Neural cell (in vitro differentiated cells): ENCODE data around the gene FAM219A. TPM values are rescaled to one million over a fixed set of nuclear protein-coding genes. Genes with fewer than 3 reads are reported as not detected.

Source experiments
- H2AFZ ChIP-seq: fragments of 200-600, 300-800 bp; sonication (generic), shearing (Covaris generic); 2 replicates; pipeline ENCODE4 v1.6.0; 2014; ENCODE audit warnings: low read depth, mild to moderate bottlenecking, antibody characterized with exemption, low read length, moderate library complexity
- H3F3A ChIP-seq: fragments of 200-600 bp; shearing (Covaris generic); 2 replicates; pipeline ENCODE4 v1.6.1; 2016; ENCODE audit warnings: mild to moderate bottlenecking, moderate library complexity, mixed read lengths, antibody characterized with exemption, low read length; ENCODE audit not compliant: insufficient read depth, poor library complexity, severe bottlenecking
- H3K27ac ChIP-seq: fragments of 200-600, 300-800 bp; sonication (generic), shearing (Covaris generic); 2 replicates; pipeline ENCODE4 v1.5.1; 2014; ENCODE audit warnings: mild to moderate bottlenecking, low read length, moderate library complexity
- H3K27me3 ChIP-seq: fragments of 300-800, 200-600 bp; sonication (generic), shearing (Covaris generic); 2 replicates; pipeline ENCODE4 v1.6.0; 2014; ENCODE audit warnings: mild to moderate bottlenecking, low read depth, low read length, moderate library complexity; ENCODE audit not compliant: insufficient read depth
- H3K36me3 ChIP-seq: fragments of 300-800, 200-600 bp; sonication (generic), shearing (Covaris generic); 2 replicates; pipeline ENCODE4 v1.5.1; 2014; ENCODE audit warnings: mild to moderate bottlenecking, antibody characterized with exemption, low read length, moderate library complexity; ENCODE audit not compliant: insufficient read depth
- H3K4me2 ChIP-seq: fragments of 300-800, 200-600 bp; sonication (generic), shearing (Covaris generic); 2 replicates; pipeline ENCODE4 v1.6.0; 2014; ENCODE audit warnings: mild to moderate bottlenecking, low read length
- H3K4me3 ChIP-seq: fragments of 300-800, 200-600 bp; sonication (generic), shearing (Covaris generic); 2 replicates; pipeline ENCODE4 v1.5.1; 2014; ENCODE audit warnings: mild to moderate bottlenecking, low read length, moderate library complexity
- H3K79me2 ChIP-seq: fragments of 200-600 bp; shearing (Covaris generic); replicated peaks from 2 replicates; pipeline ENCODE4 v1.6.0; 2014; ENCODE audit warnings: mild to moderate bottlenecking, low read length, moderate library complexity; ENCODE audit not compliant: insufficient read depth
- H3K9ac ChIP-seq: fragments of 300-800, 200-600 bp; sonication (generic), shearing (Covaris generic); 2 replicates; pipeline ENCODE4 v1.6.1; 2016; ENCODE audit warnings: mild to moderate bottlenecking, low read length, mixed read lengths
- H3K9me2 ChIP-seq: fragments of 200-600 bp; shearing (Covaris generic); 2 replicates; pipeline ENCODE4 v1.6.1; 2016; ENCODE audit warnings: mild to moderate bottlenecking, low read length, mixed read lengths; ENCODE audit not compliant: insufficient read depth
- H3K9me3 ChIP-seq: fragments of 200-600, 300-800 bp; sonication (generic), shearing (Covaris generic); 2 replicates; pipeline ENCODE4 v1.6.1; 2016; ENCODE audit warnings: mild to moderate bottlenecking, mixed run types, low read length, moderate library complexity, mixed read lengths
- H4K20me1 ChIP-seq: fragments of 200-600 bp; shearing (Covaris generic); 2 replicates; pipeline ENCODE4 v1.6.1; 2016; ENCODE audit warnings: mild to moderate bottlenecking, mixed run types; ENCODE audit not compliant: insufficient read depth
- EP300 ChIP-seq: fragments of 450-650 bp; conservative IDR thresholded peaks from 2 replicates; pipeline ENCODE4 v1.6.1; 2014; ENCODE audit warnings: antibody characterized with exemption, mild to moderate bottlenecking, moderate library complexity; ENCODE audit not compliant: poor library complexity, severe bottlenecking
- EZH2 ChIP-seq: fragments of 200-600, 300-800 bp; shearing (Covaris generic), sonication (generic); IDR thresholded peaks from 2 replicates; pipeline ENCODE4 v1.6.1; 2014; ENCODE audit warnings: antibody characterized with exemption, low read length, borderline replicate concordance, mild to moderate bottlenecking; ENCODE audit not compliant: insufficient read depth, poor library complexity, severe bottlenecking
- MXI1 ChIP-seq: fragments of 450-650 bp; conservative IDR thresholded peaks from 2 replicates; pipeline ENCODE4 v1.6.1; 2014; ENCODE audit warnings: antibody characterized with exemption, mild to moderate bottlenecking; ENCODE audit not compliant: poor library complexity, severe bottlenecking
- POLR2AphosphoS5 ChIP-seq: IDR thresholded peaks from 2 replicates; pipeline ENCODE4 v1.6.1; 2012
- RAD21 ChIP-seq: fragments of 450-650 bp; conservative IDR thresholded peaks from 2 replicates; pipeline ENCODE4 v1.6.1; 2014; ENCODE audit warnings: antibody characterized with exemption, mild to moderate bottlenecking, moderate library complexity
- SMC3 ChIP-seq: fragments of 450-650 bp; conservative IDR thresholded peaks from 2 replicates; pipeline ENCODE4 v1.6.1; 2014; ENCODE audit warnings: antibody characterized with exemption, mild to moderate bottlenecking, moderate library complexity; ENCODE audit not compliant: poor library complexity
- TAF1 ChIP-seq: IDR thresholded peaks from 2 replicates; pipeline ENCODE4 v1.6.1; 2012; ENCODE audit warnings: low read depth
- polyA plus RNA-seq: library from polyadenylated mRNA; depleted of rRNA; stranded (reverse); fragments of >200 nt; gene quantifications from 2 replicates; pipeline ENCODE4 v1.2.3, GENCODE V29; 2014
- TF ChIP-seq, protein P1 (sequence below): fragments of 450-650 bp; IDR thresholded peaks from 2 replicates; pipeline ENCODE4 v1.5.1; 2014; ENCODE audit warnings: antibody characterized with exemption, mild to moderate bottlenecking, moderate library complexity; ENCODE audit not compliant: poor library complexity, severe bottlenecking
- TF ChIP-seq, protein P2 (sequence below): IDR thresholded peaks from 2 replicates; pipeline ENCODE4 v1.6.1; 2012; ENCODE audit warnings: borderline replicate concordance

FAM219A gene
- polyA plus RNA-seq, 1 donor from 2014 or later = 56.6 TPM

DNA sequence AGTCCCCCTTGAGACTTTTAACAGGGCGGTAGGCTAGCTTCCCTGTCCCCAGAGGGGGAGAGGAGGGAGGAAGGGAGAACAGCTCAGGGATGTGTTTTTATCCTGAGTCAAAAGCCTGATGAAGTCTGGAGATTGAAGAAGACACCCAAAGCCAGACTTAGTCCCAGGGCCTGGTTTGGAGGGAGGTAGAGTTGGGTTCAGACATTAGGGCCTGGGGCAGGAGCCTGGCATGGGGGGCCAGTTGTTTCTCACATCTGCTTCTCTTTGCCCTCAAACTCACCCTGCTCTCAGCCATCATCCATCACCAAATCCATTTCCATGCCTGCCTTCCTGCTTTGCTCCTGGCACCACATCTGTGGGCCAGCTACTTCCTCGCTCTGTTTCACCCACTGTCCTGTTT lies 84.6 kb downstream of the FAM219A start:
- Histone ChIP-seq H3K9me2 (no peaks in the 10 kb centered on the region), H4K20me1 (no peaks in the 10 kb centered on the region), H3K9ac (no peak overlapping the region), H3K79me2 (no peaks in the 10 kb centered on the region), H2AFZ (no peak overlapping the region), H3K4me2 (no peak overlapping the region), H3K9me3 (peaks cover 8% of the 10 kb centered on the region), H3K27ac (no peak overlapping the region), H3F3A (no peaks in the 10 kb centered on the region), H3K27me3 (no peaks in the 10 kb centered on the region), H3K36me3 (peaks cover 11% of the 10 kb centered on the region), H3K4me3 (no peak overlapping the region)
- TF ChIP-seq, protein P1, sequence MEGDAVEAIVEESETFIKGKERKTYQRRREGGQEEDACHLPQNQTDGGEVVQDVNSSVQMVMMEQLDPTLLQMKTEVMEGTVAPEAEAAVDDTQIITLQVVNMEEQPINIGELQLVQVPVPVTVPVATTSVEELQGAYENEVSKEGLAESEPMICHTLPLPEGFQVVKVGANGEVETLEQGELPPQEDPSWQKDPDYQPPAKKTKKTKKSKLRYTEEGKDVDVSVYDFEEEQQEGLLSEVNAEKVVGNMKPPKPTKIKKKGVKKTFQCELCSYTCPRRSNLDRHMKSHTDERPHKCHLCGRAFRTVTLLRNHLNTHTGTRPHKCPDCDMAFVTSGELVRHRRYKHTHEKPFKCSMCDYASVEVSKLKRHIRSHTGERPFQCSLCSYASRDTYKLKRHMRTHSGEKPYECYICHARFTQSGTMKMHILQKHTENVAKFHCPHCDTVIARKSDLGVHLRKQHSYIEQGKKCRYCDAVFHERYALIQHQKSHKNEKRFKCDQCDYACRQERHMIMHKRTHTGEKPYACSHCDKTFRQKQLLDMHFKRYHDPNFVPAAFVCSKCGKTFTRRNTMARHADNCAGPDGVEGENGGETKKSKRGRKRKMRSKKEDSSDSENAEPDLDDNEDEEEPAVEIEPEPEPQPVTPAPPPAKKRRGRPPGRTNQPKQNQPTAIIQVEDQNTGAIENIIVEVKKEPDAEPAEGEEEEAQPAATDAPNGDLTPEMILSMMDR = no peak
- TF ChIP-seq MXI1 = no peak
- no peak for TF ChIP-seq TAF1
- TF ChIP-seq EZH2 = no peak
- no peak for TF ChIP-seq EP300
- TF ChIP-seq SMC3 = no peak
- TF ChIP-seq, protein P2, sequence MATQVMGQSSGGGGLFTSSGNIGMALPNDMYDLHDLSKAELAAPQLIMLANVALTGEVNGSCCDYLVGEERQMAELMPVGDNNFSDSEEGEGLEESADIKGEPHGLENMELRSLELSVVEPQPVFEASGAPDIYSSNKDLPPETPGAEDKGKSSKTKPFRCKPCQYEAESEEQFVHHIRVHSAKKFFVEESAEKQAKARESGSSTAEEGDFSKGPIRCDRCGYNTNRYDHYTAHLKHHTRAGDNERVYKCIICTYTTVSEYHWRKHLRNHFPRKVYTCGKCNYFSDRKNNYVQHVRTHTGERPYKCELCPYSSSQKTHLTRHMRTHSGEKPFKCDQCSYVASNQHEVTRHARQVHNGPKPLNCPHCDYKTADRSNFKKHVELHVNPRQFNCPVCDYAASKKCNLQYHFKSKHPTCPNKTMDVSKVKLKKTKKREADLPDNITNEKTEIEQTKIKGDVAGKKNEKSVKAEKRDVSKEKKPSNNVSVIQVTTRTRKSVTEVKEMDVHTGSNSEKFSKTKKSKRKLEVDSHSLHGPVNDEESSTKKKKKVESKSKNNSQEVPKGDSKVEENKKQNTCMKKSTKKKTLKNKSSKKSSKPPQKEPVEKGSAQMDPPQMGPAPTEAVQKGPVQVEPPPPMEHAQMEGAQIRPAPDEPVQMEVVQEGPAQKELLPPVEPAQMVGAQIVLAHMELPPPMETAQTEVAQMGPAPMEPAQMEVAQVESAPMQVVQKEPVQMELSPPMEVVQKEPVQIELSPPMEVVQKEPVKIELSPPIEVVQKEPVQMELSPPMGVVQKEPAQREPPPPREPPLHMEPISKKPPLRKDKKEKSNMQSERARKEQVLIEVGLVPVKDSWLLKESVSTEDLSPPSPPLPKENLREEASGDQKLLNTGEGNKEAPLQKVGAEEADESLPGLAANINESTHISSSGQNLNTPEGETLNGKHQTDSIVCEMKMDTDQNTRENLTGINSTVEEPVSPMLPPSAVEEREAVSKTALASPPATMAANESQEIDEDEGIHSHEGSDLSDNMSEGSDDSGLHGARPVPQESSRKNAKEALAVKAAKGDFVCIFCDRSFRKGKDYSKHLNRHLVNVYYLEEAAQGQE = no peak
- TF ChIP-seq RAD21 = no peak
- no peak for TF ChIP-seq POLR2AphosphoS5

DNA sequence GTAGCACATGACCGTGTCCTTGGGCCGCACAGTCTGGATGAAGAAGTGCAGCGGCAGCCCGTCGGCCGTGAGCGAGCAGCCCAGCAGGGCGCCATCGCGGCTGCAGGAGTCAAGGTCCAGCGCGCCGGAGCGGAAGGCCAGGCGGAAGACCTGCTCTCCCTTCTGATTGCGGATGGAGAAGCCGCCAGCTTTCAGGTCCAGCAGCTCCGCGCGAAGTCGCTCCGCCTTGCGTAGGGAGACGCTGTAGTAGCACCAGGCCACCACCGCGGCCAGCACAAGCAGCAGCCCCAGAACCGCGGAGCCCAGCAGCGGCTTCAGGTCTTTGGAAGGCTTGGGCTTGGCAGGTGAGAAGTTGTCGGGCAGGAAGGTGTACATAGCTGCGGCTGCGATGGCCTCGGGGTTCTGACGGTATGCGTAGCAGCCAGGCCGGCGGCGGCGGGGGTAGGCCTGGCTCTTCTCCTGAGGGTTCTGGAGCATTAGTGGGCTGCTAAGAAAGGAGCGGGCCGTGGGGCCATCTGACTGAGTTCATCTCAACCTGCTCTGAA lies 85.8 kb downstream of the FAM219A start:
- no peak overlapping the region for H3K9ac ChIP-seq
- H3K9me2 ChIP-seq = no peaks in the 10 kb centered on the region
- no peak for TF ChIP-seq MXI1
- TF ChIP-seq POLR2AphosphoS5 = no peak
- no peak for TF ChIP-seq TAF1
- TF ChIP-seq EP300 = no peak
- TF ChIP-seq RAD21 = no peak
- TF ChIP-seq EZH2 = no peak
- no peak for TF ChIP-seq SMC3
- TF ChIP-seq, protein P1 = no peak
- TF ChIP-seq, protein P2 = no peak
- H3K4me3 ChIP-seq = no peak overlapping the region
- no peak overlapping the region for H2AFZ ChIP-seq
- H3K27me3 ChIP-seq = no peaks in the 10 kb centered on the region
- no peak overlapping the region for H3K4me2 ChIP-seq
- no peak overlapping the region for H3K27ac ChIP-seq
- H4K20me1 ChIP-seq = no peaks in the 10 kb centered on the region
- no peaks in the 10 kb centered on the region for H3F3A ChIP-seq
- peaks cover 11% of the 10 kb centered on the region for H3K36me3 ChIP-seq
- peaks cover 8% of the 10 kb centered on the region for H3K9me3 ChIP-seq
- H3K79me2 ChIP-seq = no peaks in the 10 kb centered on the region
